GM18868 (cell line): ENCODE data around the gene PC.
A peak's percentile ranks its signal among the peaks of the same experiment; 100 is the strongest.

ENCODE experiments used
- ATAC-seq: cut with Tn5 transposase; IDR thresholded peaks from one replicate; pipeline ENCODE4 v1.9.1; 2021; ENCODE audit warnings: mild to moderate bottlenecking, moderate library complexity; ENCODE audit not compliant: unreplicated experiment

The PC gene

GRCh38 chr11:66914505-66914904, 43.7 kb downstream of the PC start:
- no peak for ATAC-seq

GRCh38 chr11:66912911-66913310, 45.3 kb downstream of the PC start:
- no peak for ATAC-seq

- no peak for ATAC-seq
Measured at GRCh38 chr11:66912361-66912760, 45.8 kb downstream of the PC start.

GRCh38 chr11:66910669-66911068, 47.5 kb downstream of the PC start:
- no peak for ATAC-seq

- ATAC-seq, result no peak
Measured at GRCh38 chr11:66910016-66910415, 48.2 kb downstream of the PC start.

- no peak for ATAC-seq
Measured at GRCh38 chr11:66909181-66909580, 49.0 kb downstream of the PC start.

- ATAC-seq, result no peak
Measured at GRCh38 chr11:66907751-66908630, 50.2 kb downstream of the PC start.

GRCh38 chr11:66906061-66906733, 52.0 kb downstream of the PC start:
- ATAC-seq, result no peak

- ATAC-seq, result no peak
Measured at GRCh38 chr11:66905631-66906030, 52.6 kb downstream of the PC start.

GRCh38 chr11:66904981-66905521, 53.1 kb downstream of the PC start:
- no peak for ATAC-seq

- ATAC-seq, result no peak
Measured at GRCh38 chr11:66904561-66904960, 53.6 kb downstream of the PC start.

GRCh38 chr11:66904055-66904454, 54.1 kb downstream of the PC start:
- ATAC-seq, result no peak

- no peak for ATAC-seq
Measured at GRCh38 chr11:66902486-66903177, 55.6 kb downstream of the PC start.

GRCh38 chr11:66901964-66902390, 56.2 kb downstream of the PC start:
- ATAC-seq, result no peak

- no peak for ATAC-seq
Measured at GRCh38 chr11:66894141-66894540, 64.0 kb downstream of the PC start.

- no peak for ATAC-seq
Measured at GRCh38 chr11:66892911-66893310, 65.3 kb downstream of the PC start.

GRCh38 chr11:66891851-66892660, 66.1 kb downstream of the PC start:
- ATAC-seq, result peak; percentile 86

GRCh38 chr11:66889960-66890359, 68.2 kb downstream of the PC start:
- ATAC-seq, result no peak

GRCh38 chr11:66888282-66888681, 69.9 kb downstream of the PC start:
- ATAC-seq, result no peak

GRCh38 chr11:66887526-66887925, 70.7 kb downstream of the PC start:
- ATAC-seq, result no peak
